Activated T-helper 2 cell treated with anti-CD3 and anti-CD28 coated beads, Interferon-gamma antibody, Interleukin-2, Interleukin-4, amounts not matched to agents 10 μg/mL and 5 μg/mL and 100 μg/mL, durations not matched to agents 14 hours and 24 hours and 36 hours (primary cell): ENCODE data around the gene PLA2G15. TPM values are rescaled to one million over a fixed set of nuclear protein-coding genes. Genes with fewer than 3 reads are reported as not detected.

Source experiments
- DNase-seq: peaks from one replicate; pipeline ENCODE4 v3.0.0; 2021; ENCODE audit warnings: low spot score
- H3K27ac Mint-ChIP-seq: one replicate; pipeline ENCODE4 v1.8.0; 2021; ENCODE audit warnings: mixed read lengths
- H3K27me3 Mint-ChIP-seq: one replicate; pipeline ENCODE4 v1.8.0; 2021; ENCODE audit warnings: low read depth, mixed read lengths
- H3K36me3 Mint-ChIP-seq: one replicate; pipeline ENCODE4 v1.8.0; 2021; ENCODE audit warnings: low read depth, mixed read lengths
- H3K4me1 Mint-ChIP-seq: one replicate; pipeline ENCODE4 v1.8.0; 2021; ENCODE audit warnings: low read depth, mixed read lengths
- H3K4me3 Mint-ChIP-seq: one replicate; pipeline ENCODE4 v1.8.0; 2021; ENCODE audit warnings: low read depth, mild to moderate bottlenecking, moderate library complexity, mixed read lengths
- H3K9me3 Mint-ChIP-seq: one replicate; pipeline ENCODE4 v1.8.0; 2021; ENCODE audit warnings: mixed read lengths
- intact Hi-C: fragments of 100-400 bp; cut with micrococcal nuclease; formaldehyde crosslinking; loops from one replicate; pipeline ENCODE4 v1.15.1; 2023
- total RNA-seq: library from RNA; stranded (reverse); gene quantifications from 2 replicates; pipeline ENCODE4 v1.2.3, GENCODE V29; 2022

Gene PLA2G15
- total RNA-seq, 1 donor from 2014 or later, result 9.0 TPM

DNA sequence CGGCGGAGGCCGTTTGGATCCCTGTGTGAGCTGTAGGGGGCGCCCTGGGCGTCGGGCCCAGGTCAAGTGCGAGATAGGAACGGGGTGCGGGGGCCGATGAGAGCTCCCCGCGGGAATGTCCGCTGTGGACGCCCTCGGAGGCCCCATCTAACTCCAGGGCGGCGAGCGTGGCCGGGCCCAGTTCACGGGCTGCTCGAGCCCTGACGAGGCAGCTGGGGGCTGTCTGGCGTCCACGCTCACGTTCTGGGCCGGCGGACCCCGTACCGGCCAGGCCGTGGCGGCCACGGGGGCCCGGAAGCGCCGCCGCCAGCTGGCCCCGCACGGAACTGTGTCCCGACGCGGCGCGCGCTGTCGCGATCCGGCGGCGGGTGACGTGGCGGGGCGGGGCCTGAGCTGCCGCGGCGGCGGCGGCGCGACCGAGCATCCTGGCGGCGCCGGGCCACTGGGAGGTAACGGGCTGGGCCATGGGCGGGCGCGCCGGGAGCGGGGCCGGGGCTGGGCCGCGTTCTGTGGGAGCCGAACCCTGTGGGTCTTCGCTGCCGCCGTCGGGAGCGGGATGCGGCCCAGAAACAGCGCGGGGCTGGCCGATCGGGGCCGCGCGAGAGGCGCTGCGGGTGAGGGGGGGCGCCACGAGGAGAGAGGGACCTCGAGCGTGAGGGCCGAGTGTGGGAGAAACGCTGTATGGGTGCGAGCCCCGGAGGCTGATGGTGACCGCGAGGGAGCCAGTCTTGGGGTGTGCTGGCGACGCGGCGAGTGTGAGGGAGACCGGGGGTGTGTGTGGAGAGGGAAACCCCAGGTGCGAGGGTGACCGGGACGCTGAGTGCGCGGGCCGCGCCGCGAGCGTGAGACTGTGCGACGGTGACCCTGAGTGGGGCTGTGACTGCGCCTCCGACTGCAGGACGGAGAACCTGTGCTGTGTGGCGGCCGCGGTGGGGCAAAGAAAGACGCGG, 19.2 kb downstream of the PLA2G15 start, which contains the start of gene SLC7A6:
SLC7A6 (plus strand) TSS at position 399 of the 950 bp plus-strand sequence. CDS start 10,201 bp downstream, outside the sequence.
- intact Hi-C loops, result loop anchor here (1.0 kb wide), 4 partner anchors 11 to 46 kb away; partner anchors contain the start of genes PLA2G15 and SLC7A6OS
- Mint-ChIP-seq H3K27ac (peak within 1 kb of the TSS; percentile 97), H3K9me3 (no peaks in the 10 kb centered on the region), H3K4me3 (peak within 1 kb of the TSS; percentile 93), H3K36me3 (peaks cover 32% of the 10 kb centered on the region), H3K27me3 (no peaks in the 10 kb centered on the region), H3K4me1 (peaks cover 36% of the 10 kb centered on the region)
- peak; percentile 79 for DNase-seq

DNA sequence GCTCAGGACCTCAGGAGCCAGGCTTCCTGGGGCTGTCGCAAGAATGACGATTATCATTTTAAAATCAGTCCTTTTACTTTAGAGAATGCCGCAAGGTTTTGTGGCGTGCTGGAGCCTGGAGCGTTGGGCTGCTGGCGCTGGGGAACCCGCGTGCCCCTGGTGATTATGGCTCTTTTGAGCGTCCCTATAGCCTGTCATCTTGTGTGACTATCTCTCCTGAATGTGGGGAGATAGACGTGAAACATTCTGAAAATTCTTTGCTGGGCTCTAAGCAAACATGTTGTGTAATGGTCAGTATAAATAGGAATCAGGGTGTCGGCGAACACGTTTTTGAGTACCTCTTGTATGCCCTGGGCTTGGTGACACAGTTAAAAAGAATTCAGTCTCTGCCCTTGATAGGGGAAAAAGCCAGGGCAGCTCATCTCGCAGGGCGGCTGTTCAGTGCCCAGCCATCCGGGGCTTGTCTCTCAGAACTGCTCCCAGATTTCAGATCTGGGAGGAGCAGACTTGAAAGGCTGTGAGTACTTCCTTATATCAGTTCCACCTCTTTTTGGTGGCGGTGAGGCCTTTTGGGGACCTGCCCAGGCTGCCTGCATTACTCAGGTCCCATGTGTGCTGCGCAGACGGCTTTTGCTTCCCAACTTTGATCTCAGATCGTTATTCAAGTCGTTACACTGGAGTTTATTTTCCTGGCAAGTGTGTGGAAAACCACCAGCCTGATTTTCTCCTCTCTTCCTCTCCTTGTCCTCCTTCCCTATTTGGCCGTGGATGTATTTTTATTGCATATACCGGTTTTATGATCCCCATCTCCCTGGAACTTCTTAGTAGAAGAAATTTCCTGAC, 20.1 kb downstream of the PLA2G15 start:
- Mint-ChIP-seq H3K27ac (peak overlapping the region; percentile 97), H3K9me3 (no peaks in the 10 kb centered on the region), H3K36me3 (peaks cover 41% of the 10 kb centered on the region), H3K27me3 (no peaks in the 10 kb centered on the region), H3K4me1 (peaks cover 45% of the 10 kb centered on the region), H3K4me3 (peak overlapping the region; percentile 93)
- intact Hi-C loops, result loop anchor here (1.0 kb wide), 1 partner anchor 10 kb away; no protein-coding TSS in a partner anchor
- no peak for DNase-seq

DNA sequence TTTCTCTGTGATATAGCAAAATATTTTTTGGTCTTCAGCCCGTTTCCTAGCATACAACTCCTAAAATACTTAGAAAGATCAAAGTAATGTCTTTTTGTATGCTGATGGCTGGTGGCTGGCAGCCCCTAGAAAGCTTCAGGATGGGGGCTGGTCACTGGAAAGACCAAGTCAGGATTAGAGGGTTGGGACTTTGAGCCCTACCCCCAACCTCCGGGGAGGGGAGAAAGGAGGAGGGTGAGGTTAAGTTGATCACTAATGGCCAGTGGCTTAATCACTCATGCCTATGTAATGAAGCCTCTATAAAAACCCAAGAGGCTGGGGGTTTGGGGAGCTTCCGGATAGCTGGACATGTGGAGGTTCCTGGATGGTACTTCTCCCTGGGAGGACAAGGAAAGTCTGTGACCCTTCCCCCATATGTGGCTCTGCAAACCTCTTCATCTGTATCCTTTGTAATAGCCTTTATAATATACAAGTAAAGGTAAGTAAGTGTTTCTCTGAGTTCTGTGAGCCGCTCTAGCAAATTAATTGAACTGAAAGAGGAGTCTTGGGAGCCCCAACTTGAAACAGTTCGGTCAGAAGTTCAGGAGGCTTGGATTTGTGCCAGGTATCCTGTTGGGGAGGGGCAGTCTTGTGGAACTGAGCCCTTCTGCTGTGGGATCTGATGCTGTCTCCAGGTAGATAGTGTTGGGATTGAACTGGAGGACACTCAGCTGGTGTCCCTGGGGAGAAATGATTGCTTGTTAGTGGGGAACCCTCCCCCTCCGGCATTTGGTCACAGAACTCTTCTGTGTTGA, 22.6 kb downstream of the PLA2G15 start:
- no peaks in the 10 kb centered on the region for H3K27me3 Mint-ChIP-seq
- H3K27ac Mint-ChIP-seq, result peak overlapping the region; percentile 46
- DNase-seq, result no peak
- peak overlapping the region; percentile 52 for H3K4me3 Mint-ChIP-seq
- intact Hi-C loops, result no loop called here
- H3K9me3 Mint-ChIP-seq, result no peaks in the 10 kb centered on the region
- H3K36me3 Mint-ChIP-seq, result peaks cover 66% of the 10 kb centered on the region
- peaks cover 60% of the 10 kb centered on the region for H3K4me1 Mint-ChIP-seq

DNA sequence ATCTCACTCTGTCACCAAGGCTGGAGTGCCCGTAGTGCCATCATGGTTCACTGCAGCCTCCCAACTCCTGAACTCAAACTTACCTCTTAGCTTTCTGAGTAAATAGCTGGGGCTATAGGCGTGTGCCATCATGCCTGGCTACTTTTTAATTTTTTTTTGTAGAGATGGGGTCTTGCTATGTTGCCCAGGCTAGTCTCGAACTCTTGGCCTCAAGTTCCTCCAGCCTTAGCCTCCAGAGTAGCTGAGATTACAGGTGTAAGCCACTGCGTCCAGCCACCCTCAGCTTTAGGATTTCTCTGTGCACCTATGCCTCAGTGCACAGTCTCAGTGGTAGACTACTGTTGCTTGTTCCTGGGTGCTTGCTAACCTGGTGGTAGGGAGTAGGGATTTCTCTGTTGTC, 24.6 kb downstream of the PLA2G15 start:
- DNase-seq, result no peak
- peaks cover 84% of the 10 kb centered on the region for H3K36me3 Mint-ChIP-seq
- intact Hi-C loops, result loop anchor here (1.0 kb wide), 1 partner anchor 20 kb away; no protein-coding TSS in a partner anchor
- H3K4me1 Mint-ChIP-seq, result peaks cover 71% of the 10 kb centered on the region
- H3K9me3 Mint-ChIP-seq, result no peaks in the 10 kb centered on the region
- H3K27ac Mint-ChIP-seq, result peak overlapping the region; percentile 77
- H3K27me3 Mint-ChIP-seq, result no peaks in the 10 kb centered on the region
- peak overlapping the region; percentile 44 for H3K4me3 Mint-ChIP-seq

DNA sequence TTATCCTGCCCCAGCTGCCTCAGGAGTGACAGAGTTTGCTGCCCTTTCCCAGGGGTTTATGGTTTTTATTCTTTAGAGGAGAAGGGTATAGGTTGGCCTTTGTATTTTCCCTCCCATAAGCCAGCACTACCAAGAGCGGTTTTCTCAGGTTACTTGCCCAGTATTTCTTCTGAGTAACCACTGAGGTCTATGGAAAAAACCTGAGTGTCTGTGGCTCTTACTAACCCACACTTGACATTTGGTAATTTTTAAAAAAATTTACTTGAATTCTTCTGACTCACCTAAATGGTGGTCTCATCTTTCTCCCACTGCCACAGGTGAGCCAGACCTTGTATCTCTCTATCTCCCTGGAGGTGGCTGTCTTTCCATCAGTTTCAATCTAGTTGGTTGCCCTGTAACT, 25.2 kb downstream of the PLA2G15 start:
- intact Hi-C loops, result loop anchor here (1.0 kb wide), 1 partner anchor 19 kb away; no protein-coding TSS in a partner anchor
- DNase-seq, result no peak
- Mint-ChIP-seq H3K4me1 (peaks cover 74% of the 10 kb centered on the region), H3K9me3 (no peaks in the 10 kb centered on the region), H3K4me3 (peak overlapping the region; percentile 39), H3K36me3 (peaks cover 84% of the 10 kb centered on the region), H3K27ac (peak overlapping the region; percentile 77), H3K27me3 (no peaks in the 10 kb centered on the region)

DNA sequence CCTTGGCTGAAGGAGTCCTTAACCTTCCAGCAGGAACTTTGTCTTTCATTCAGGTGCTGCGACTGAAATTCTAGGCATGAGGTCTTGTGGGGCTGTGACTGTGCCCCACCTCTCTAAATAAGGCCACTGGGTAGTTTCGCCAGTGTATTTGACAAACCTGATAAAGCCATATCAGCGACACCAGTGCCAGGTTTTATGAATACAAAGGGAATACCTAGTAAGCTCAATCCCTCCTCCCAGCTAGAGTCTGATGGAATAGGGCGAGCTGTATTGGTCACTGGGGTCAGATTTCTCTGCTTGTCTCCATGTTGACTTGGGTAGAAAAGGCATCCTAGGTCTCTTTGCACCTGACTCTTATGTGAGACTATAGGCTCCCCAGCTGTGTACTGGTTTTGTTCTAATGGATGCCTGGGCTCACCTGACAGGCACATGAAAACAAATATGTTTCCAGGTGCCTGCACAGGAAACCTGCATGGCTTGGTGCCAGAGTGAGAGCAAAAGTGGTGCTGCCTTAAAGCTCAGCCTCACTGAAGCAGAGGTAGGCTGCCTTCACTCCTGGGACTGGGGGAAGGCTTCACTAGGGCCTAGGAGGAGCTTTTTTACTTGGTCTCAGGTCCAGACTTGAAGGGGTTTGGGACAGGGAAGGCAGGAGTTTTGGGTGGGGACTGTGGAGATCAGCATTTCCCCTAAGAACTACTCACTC, 27.5 kb downstream of the PLA2G15 start:
- no peak for DNase-seq
- no peaks in the 10 kb centered on the region for H3K9me3 Mint-ChIP-seq
- peaks cover 86% of the 10 kb centered on the region for H3K36me3 Mint-ChIP-seq
- H3K4me3 Mint-ChIP-seq, result peak overlapping the region; percentile 71
- intact Hi-C loops, result no loop called here
- peaks cover 73% of the 10 kb centered on the region for H3K4me1 Mint-ChIP-seq
- peak overlapping the region; percentile 85 for H3K27ac Mint-ChIP-seq
- no peaks in the 10 kb centered on the region for H3K27me3 Mint-ChIP-seq

DNA sequence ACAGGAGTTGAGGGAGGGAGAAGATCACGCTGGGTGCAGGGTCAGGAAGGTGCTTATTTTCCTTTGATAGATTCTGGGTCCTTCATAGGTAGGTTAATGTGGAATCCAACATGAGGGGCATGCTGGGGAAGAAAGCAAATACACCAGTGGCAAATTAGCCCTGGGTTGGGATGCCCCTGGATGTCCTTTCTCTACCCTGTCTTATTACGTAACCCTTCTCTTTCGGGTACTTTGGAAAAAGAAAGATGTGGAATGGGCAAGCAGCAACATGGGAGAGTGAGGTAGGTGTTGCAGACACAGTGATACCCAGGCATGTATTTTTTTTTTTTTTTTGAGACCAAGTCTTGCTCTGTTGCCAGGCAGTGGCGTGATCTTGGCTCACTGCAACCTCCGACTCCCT, 28.3 kb downstream of the PLA2G15 start:
- Mint-ChIP-seq H3K27me3 (no peaks in the 10 kb centered on the region), H3K36me3 (peaks cover 82% of the 10 kb centered on the region), H3K27ac (peak overlapping the region; percentile 85), H3K4me3 (peak overlapping the region; percentile 71), H3K9me3 (no peaks in the 10 kb centered on the region), H3K4me1 (peaks cover 65% of the 10 kb centered on the region)
- intact Hi-C loops, result no loop called here
- no peak for DNase-seq

DNA sequence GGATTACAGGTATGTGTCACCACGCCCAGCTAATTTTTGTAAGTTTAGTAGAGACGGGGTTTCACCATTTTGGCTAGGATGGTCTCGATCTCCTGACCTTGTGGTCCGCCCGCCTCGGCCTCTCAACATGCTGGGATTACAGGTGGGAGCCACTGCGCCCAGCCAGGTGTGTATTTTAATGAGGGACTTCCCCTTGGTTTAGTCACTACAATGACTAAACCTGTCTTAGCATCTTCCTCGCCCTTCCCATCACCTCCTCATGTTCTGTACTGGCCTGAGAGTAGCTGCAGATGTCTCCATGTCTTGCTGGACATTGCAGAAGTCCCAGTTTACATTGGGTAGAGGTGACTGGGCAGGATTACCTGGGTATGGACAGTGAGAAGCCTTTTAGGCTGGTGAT, 28.7 kb downstream of the PLA2G15 start:
- intact Hi-C loops, result no loop called here
- Mint-ChIP-seq H3K4me1 (peaks cover 65% of the 10 kb centered on the region), H3K9me3 (no peaks in the 10 kb centered on the region), H3K27ac (peak overlapping the region; percentile 63), H3K4me3 (peak overlapping the region; percentile 33), H3K36me3 (peaks cover 79% of the 10 kb centered on the region), H3K27me3 (no peaks in the 10 kb centered on the region)
- no peak for DNase-seq

DNA sequence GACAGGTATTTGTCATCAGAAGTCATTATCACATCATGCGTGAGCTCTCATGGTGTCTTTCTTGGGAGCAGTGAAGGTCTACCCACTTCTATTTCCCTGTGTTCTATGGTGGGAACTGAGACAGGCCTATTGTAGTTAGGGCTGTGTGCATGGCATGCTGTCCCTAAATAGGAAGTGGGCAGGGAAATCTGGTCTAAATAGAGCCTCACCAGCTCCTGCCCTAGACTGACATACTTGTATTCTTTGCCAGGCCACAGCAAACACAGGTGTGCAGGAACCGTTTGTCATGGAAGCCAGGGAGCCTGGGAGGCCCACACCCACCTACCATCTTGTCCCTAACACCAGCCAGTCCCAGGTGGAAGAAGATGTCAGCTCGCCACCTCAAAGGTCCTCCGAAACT, 29.3 kb downstream of the PLA2G15 start:
- H3K27me3 Mint-ChIP-seq, result no peaks in the 10 kb centered on the region
- H3K9me3 Mint-ChIP-seq, result no peaks in the 10 kb centered on the region
- H3K4me3 Mint-ChIP-seq, result peak overlapping the region; percentile 33
- peaks cover 77% of the 10 kb centered on the region for H3K36me3 Mint-ChIP-seq
- no peak for DNase-seq
- H3K4me1 Mint-ChIP-seq, result peaks cover 60% of the 10 kb centered on the region
- intact Hi-C loops, result no loop called here
- peak overlapping the region; percentile 63 for H3K27ac Mint-ChIP-seq

DNA sequence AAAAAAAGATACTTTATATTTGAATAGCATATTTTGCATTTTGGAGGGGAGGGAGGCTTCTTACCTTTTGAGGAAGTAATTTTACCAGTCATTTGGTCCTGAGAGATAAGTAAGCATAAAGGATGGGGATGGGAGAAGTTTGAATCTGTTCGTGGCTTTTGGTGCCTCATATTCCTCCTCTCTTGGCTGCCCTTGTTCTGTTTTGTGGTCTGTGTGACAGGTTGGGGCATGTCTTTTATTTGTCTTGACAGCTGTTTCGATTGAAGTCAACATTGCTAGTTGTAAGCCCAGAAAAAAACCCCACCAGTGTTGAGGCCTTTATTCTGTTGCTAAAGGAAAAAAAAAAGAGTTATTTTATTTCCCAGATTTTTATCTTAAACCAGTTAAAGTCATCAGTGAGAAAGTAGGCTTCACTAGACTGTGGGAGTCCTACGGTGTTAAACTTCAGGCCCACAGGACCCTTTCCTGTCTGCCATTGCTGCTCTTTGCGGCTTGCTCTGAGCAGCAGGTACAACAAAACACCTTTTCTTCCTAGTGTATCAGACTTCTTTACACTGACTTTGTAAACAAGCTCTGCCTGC, 30.5 kb downstream of the PLA2G15 start:
- H3K27me3 Mint-ChIP-seq, result no peaks in the 10 kb centered on the region
- peak overlapping the region; percentile 44 for H3K4me3 Mint-ChIP-seq
- peaks cover 72% of the 10 kb centered on the region for H3K36me3 Mint-ChIP-seq
- H3K27ac Mint-ChIP-seq, result peak overlapping the region; percentile 76
- peaks cover 51% of the 10 kb centered on the region for H3K4me1 Mint-ChIP-seq
- DNase-seq, result peak; percentile 31
- no peaks in the 10 kb centered on the region for H3K9me3 Mint-ChIP-seq
- intact Hi-C loops, result loop anchor here (1.0 kb wide), 2 partner anchors 9 to 10 kb away; no protein-coding TSS in a partner anchor

DNA sequence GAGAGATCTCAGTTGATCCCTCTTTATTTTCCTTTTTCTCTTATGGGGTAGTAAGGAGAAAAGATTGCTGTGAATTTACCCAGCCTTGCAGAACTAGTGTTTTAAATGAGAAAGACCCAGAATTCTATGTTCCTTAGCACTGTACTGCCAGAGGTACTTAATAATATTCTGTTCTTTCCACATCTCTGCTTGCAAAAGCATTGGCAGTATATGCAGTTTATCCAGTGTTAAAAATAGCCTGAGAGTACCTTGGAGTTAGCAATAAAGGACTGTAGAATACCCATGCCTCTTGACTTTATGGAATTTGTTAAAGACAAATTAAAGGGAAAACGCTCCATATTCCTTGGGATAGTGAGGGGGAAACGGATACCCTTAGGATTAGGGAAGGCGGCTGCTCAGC, 31.1 kb downstream of the PLA2G15 start:
- Mint-ChIP-seq H3K4me3 (peak overlapping the region; percentile 44), H3K4me1 (peaks cover 50% of the 10 kb centered on the region), H3K27me3 (no peaks in the 10 kb centered on the region), H3K27ac (peak overlapping the region; percentile 76), H3K9me3 (no peaks in the 10 kb centered on the region), H3K36me3 (peaks cover 72% of the 10 kb centered on the region)
- DNase-seq, result no peak
- intact Hi-C loops, result loop anchor here (1.0 kb wide), 1 partner anchor 8 kb away; no protein-coding TSS in a partner anchor
